BJ (cell line): ENCODE data around the gene NPAT. TPM values are rescaled to one million over a fixed set of nuclear protein-coding genes. Genes with fewer than 3 reads are reported as not detected.

Experiments
- CTCF ChIA-PET: fragments of 350-600 bp; formaldehyde crosslinking; extraction: SDS; loops from one replicate; lab custom pipeline; 2021; ENCODE audit warnings: antibody characterized with exemption, inconsistent platforms; lab: Yijun Ruan, JAX
- POLR2A ChIA-PET: fragments of 300-600 bp; sonication (Branson Sonifier 250); formaldehyde crosslinking; extraction: SDS; loops from one replicate; lab custom pipeline; 2021; ENCODE audit warnings: antibody characterized with exemption; lab: Charles Lee
- DNase-seq: peaks from one replicate; pipeline ENCODE4 v3.0.0-alpha.2; 2011; ENCODE audit warnings: low read depth
- H3K27me3 ChIP-seq: 2 replicates; pipeline ENCODE4 v1.6.0; 2011; ENCODE audit warnings: low read length; ENCODE audit not compliant: control insufficient read depth, insufficient read depth
- H3K36me3 ChIP-seq: 2 replicates; pipeline ENCODE4 v1.5.1; 2011; ENCODE audit warnings: low read length; ENCODE audit not compliant: control insufficient read depth, insufficient read depth
- H3K4me3 ChIP-seq: 2 replicates; pipeline ENCODE4 v1.5.1; 2011; ENCODE audit warnings: low read depth, mild to moderate bottlenecking, control low read depth, low read length
- CTCF ChIP-seq: IDR thresholded peaks from 2 replicates; pipeline ENCODE4 v1.5.1; 2011; ENCODE audit warnings: low read depth, mild to moderate bottlenecking, control low read depth, inconsistent platforms, low read length, moderate library complexity; ENCODE audit not compliant: insufficient read depth
- polyA plus RNA-seq: library from polyadenylated mRNA; depleted of rRNA; stranded (reverse); fragments of >200 nt; gene quantifications from 2 replicates; pipeline ENCODE4 v1.2.3, GENCODE V29; 2011

NPAT gene
- polyA plus RNA-seq, 1 experiment, result 3.8 TPM

GRCh38 chr11:108204376-108204775 lies 18.1 kb downstream of the NPAT start:
- ChIA-PET POLR2A (no interaction called here), CTCF (no interaction called here)
- Histone ChIP-seq H3K4me3 (no peak overlapping the region), H3K27me3 (no peaks in the 10 kb centered on the region), H3K36me3 (peaks cover 11% of the 10 kb centered on the region)
- no peak for TF ChIP-seq CTCF
- DNase-seq, result no peak

GRCh38 chr11:108203075-108203474 lies 19.4 kb downstream of the NPAT start:
- ChIA-PET CTCF (no interaction called here), POLR2A (no interaction called here)
- no peak overlapping the region for H3K4me3 ChIP-seq
- no peak for DNase-seq
- no peak for TF ChIP-seq CTCF
- H3K27me3 ChIP-seq, result no peaks in the 10 kb centered on the region
- peaks cover 17% of the 10 kb centered on the region for H3K36me3 ChIP-seq

- peak; percentile 9 for DNase-seq
- ChIA-PET POLR2A (no interaction called here), CTCF (no interaction called here)
- no peak for TF ChIP-seq CTCF
- Histone ChIP-seq H3K27me3 (no peaks in the 10 kb centered on the region), H3K36me3 (peaks cover 6% of the 10 kb centered on the region), H3K4me3 (no peak overlapping the region)
Measured at GRCh38 chr11:108199446-108200321, 22.8 kb downstream of the NPAT start.

GRCh38 chr11:108198833-108199232 lies 23.6 kb downstream of the NPAT start:
- Histone ChIP-seq H3K4me3 (no peak overlapping the region), H3K36me3 (peaks cover 6% of the 10 kb centered on the region), H3K27me3 (no peaks in the 10 kb centered on the region)
- ChIA-PET POLR2A (no interaction called here), CTCF (no interaction called here)
- DNase-seq, result no peak
- no peak for TF ChIP-seq CTCF

- ChIA-PET POLR2A (no interaction called here), CTCF (interaction anchor here (1.0 kb wide), 1 partner anchor 451 kb away, joined by 3 read pairs; no protein-coding TSS in a partner anchor)
- no peaks in the 10 kb centered on the region for H3K27me3 ChIP-seq
Measured at GRCh38 chr11:108197351-108197750, 25.1 kb downstream of the NPAT start.

More at GRCh38 chr11:108197351-108197750, 25.1 kb downstream of the NPAT start:
- no peak overlapping the region for H3K4me3 ChIP-seq
- H3K36me3 ChIP-seq, result peaks cover 6% of the 10 kb centered on the region
- no peak for DNase-seq
- no peak for TF ChIP-seq CTCF
